Hematopoietic multipotent progenitor cell (in vitro differentiated cells): Measurements from ENCODE around the gene FPGS. TPM values are rescaled to one million over a fixed set of nuclear protein-coding genes. Genes with fewer than 3 reads are reported as not detected.
A peak's percentile ranks its signal among the peaks of the same experiment; 100 is the strongest.

Experiments used
- DNase-seq, 3 donors: peaks; one replicate each; pipeline ENCODE4 v3.0.0-alpha.2; 2011 to 2015; ENCODE audit warnings: low read depth in 2 of 3, low spot score in 2 of 3
- small RNA-seq: library from RNA; depleted of rRNA; stranded (forward); fragments of <200 nt; gene quantifications from one replicate; pipeline ENCODE3, GENCODE V24; 2012
- total RNA-seq: library from RNA; depleted of rRNA; stranded (reverse); fragments of >200 nt; gene quantifications from one replicate; pipeline ENCODE4 v1.2.3, GENCODE V29; 2012

Gene FPGS
- total RNA-seq, 1 donor: 212 TPM

DNA sequence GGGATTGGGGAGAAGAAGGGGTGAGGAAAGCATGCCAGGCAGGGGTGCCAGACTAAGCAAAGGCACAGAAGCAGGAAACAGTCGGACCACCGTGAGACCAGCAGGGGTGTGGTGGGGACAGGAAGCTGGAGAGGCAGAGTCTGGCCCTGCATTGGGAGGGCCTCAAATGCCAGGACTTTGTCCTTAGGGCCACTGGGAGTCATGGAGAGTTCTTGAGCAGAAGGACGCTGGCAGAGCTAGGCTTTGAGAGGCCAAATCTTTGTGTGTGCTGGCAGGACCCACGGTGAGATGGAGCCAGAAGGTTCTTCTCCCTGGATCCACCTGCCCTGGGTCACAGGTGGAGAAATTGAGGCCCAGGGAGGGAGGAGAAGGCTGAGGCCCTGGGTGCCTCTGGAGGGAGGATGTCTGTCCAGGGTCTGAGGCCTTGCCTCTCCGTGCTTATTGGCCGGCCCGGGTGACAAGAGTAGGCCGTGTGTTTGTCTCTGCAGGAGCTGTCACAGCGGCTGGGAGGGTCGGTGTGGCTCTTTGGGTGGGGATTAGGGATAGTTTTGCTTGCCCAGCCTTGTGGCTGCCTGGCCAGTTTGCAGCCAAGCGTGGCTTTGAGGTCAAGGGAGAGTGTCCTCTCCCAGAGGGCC is 53.5 kb downstream of the FPGS start:
- no peak for DNase-seq

DNA sequence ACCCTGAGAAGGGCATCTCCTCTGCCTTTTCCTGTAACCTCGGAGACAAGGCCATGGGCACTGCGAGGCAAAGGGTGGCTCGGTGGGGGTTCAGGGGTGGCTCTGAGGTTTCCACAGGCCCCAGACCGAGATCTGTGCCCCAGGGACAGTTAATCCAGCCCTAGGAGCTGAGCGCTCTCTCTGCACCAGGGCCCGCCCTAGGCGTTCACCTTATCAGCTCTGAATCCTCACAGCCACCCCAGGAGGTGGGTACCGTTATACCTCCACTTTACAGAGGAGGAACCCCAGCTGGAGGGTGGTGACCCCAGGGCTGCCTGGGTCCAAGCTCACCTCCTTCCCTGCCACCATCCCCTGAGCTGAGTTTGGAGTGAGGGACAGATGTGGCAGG is 54.0 kb downstream of the FPGS start:
- no peak for DNase-seq

DNA sequence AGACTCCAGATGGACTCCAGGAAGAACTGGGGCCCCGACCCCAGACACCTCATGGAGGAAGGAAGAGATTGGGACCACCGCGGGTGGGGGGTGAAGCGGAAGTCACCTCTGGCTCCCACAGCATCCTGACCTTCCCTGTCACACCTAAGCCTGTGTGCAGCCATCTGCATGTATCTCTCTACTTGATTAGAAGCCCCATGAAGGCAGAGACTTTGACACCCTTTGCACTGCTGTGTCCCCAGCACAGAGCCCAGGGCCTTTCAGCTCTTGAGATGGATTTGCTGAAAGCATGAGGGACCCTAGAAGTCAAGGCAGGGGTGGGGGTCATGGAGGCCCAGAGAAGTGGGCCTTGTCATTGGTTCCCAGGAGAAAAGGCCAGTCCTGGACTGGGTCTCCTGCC is 54.6 kb downstream of the FPGS start:
- DNase-seq: no peak

DNA sequence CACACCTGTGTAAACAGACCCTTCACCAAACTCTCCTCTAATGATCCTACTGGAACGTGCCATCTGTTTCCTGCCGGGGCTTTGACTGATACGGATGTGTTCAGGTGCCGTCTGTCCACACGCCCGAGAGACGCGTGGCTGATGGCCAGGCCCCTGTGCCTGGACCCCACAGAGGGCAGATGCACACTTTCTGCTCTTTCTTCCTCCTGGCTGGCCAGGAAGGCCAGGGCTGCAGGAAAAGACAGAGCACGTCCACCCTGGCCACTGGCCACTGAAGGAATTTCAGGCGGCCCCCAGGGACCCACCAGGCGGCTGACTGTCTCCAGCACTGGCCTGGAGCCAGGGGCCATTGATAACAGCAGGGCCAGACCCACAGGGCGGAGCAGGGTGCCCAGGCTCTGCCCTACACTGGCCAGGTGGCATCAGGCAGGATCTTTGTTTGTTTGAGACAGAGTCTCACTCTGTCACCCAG is 55.4 kb downstream of the FPGS start:
- peak in 2 of 3 donors; percentile 45 to 70 for DNase-seq

DNA sequence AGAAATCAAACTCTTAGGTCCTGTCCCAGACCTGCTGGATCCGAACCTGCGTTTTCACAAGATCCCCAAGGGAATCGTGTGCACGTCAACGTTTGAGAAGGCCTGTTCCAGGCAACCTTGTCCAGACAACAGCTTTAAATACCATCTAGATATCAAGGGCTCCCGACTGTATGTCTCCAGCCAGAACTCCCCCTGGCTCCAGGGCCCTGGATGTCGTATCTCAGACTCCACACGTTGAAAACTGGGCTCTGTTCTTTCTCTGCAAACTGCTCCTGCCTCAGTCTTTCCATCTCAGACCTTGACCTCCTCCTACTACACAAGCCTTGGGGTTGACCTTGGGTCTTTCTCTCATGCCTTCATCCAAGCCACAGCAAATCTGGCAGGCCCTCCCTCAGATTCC is 57.6 kb downstream of the FPGS start:
- DNase-seq: no peak

DNA sequence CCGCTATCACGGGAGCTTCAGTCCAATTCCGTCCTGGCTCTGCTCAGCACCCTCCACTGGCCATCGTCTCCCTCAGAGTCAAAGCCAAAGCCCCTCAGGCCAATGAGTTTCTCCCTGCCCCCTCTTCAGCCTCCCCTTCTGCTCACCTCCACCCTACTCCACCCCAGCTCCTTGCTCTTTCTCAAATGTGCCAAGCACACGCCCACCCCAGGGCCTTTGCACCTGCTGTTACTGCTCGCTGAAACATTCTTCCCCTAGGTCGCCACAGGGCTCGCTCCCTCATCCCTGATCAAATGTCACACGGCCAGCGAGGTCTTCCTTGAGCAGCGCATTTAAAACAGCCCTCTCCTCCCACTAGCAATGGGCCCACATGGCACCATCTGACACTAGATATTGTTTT is 58.1 kb downstream of the FPGS start:
- DNase-seq: no peak

DNA sequence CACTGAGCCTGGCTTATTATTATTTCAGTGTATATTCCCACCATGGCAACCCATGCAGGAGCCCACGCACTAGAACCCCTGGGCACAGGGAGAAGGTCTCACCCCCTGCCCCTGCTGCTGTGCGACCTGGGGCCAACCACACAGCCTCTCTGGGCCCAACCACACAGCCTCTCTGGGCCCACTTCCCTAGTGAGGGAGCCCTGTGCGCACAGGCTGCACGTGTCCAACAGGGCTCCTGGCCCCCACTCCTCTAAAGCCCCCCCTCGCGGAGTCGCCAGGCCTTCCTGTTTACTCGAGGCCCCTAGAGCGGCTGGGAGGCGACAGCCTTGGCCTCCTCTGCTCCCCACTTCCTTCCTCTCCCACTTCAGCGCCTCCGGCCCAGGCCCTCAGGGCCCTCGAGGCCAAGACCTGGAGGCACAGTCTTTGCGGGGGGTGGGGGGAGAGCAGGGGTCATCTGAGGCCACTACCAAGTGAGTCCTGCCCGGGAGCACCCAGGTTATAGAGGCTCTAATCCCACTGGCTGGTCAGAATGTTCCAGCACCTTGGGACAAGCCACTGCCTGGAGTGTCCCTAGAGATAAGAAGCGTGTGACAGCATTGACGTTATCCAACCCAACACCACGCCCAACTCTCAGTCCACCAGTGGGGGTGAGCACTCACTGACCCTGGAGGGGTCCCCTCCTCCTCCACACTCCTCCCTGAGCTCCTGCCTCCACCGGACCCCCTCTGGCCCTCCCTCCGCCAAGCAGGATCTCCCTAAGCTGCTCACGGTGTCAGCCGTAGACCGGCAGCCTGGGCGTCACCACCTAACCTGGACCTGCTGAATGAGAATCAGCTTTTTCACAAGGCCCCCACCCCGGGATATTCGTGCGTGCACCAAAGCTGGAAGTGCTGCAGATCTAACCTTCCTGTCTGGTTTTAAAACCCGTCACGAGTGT is 59.7 kb downstream of the FPGS start:
- peak in 2 of 3 donors; percentile 89 to 97 for DNase-seq

DNA sequence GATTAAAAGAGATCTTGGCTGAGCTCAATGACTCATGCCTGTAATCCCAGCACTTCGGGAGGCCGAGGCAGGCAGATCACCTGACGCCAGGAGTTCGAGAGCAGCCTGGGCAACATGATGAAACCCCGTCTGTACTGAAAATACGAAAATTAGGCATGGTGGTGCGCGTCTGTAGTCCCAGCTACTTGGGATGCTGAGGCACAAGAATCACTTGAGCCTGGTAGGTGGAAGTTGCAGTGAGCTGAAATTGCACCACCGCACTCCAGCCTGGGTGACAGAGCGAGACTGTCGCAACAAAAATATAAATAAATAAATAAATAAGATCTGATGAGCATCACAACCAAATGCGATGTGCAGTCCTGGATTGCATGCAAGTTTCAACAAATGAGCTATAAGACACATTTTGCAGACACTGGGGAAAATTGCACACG is 60.5 kb downstream of the FPGS start:
- DNase-seq: no peak

Small RNA genes within 50 kb of the gene (small RNA-seq; reads per million reads assigned to genes)
- gene RF00019 (not detected), gene RNA5SP296 (not detected)

Other genes with a start within 250 kb of the FPGS start
- 5.7 TPM for gene STXBP1, start 190.6 kb upstream of the FPGS start, total RNA-seq
- gene CFAP157, start 95.9 kb upstream of the FPGS start, total RNA-seq: 0.27 TPM
- 20.7 TPM for gene PTRH1, start 87.2 kb upstream of the FPGS start, total RNA-seq
- gene TTC16, start 86.8 kb upstream of the FPGS start, total RNA-seq: under 0.01 TPM
- 15.9 TPM for gene TOR2A, start 67.6 kb upstream of the FPGS start, total RNA-seq
- 79.7 TPM for gene SH2D3C, start 24.2 kb upstream of the FPGS start, total RNA-seq
- 208 TPM for gene CDK9, start 16.8 kb upstream of the FPGS start, total RNA-seq
- 17.5 TPM for gene ENG, start 51.8 kb downstream of the FPGS start, total RNA-seq
- gene AK1, start 74.8 kb downstream of the FPGS start, total RNA-seq: 0.27 TPM
- 47.9 TPM for gene ST6GALNAC6, start 96.7 kb downstream of the FPGS start, total RNA-seq
- gene ST6GALNAC4, start 114.2 kb downstream of the FPGS start, total RNA-seq: 70.3 TPM
- gene PIP5KL1, start 127.9 kb downstream of the FPGS start, total RNA-seq: 0.27 TPM
- 17.2 TPM for gene DPM2, start 135.0 kb downstream of the FPGS start, total RNA-seq
- gene EEIG1, start 178.1 kb downstream of the FPGS start, total RNA-seq: 3.8 TPM